Measurements from ENCODE around the gene ZNF439. TPM values are rescaled to one million over a fixed set of nuclear protein-coding genes. Genes with fewer than 3 reads are reported as not detected.
A peak's percentile ranks its signal among the peaks of the same experiment; 100 is the strongest.
"Not testable (repeated sequence)": the region's sequence is repeated elsewhere in the genome, so short reads cannot be mapped to it uniquely, and the experiment has no call there.

Gene ZNF439
- total RNA-seq, 4 donors from 2014 or later, result 0.42 to 0.68 (median 0.46) TPM; not detected in 1

DNA sequence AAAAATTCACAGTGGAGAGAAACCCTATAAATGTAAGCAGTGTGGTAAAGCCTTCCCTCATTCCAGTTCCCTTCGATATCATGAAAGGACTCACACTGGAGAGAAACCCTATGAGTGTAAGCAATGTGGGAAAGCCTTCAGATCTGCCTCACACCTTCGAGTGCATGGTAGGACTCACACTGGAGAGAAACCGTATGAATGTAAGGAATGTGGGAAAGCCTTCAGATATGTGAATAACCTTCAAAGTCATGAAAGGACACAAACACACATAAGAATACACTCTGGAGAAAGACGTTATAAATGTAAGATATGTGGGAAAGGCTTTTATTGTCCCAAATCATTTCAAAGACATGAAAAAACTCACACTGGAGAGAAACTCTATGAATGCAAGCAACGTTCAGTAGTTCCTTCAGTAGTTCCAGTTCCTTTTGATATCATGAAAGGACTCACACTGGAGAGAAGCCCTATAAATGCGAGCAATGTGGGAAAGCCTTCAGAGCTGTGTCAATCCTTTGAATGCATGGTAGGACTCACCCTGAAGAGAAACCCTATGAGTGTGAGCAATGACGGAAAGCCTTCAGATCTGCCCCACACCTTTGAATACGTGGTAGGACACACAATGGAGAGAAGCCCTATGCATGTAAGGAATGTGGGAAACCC lies 16.1 kb upstream of the ZNF439 start:
- no peak overlapping the region for H3K27ac ChIP-seq
- H3K4me3 ChIP-seq, result peak overlapping the region in 1 of 4 donors; percentile 34
- intact Hi-C loops (cut with DNase I; ENCODE audit: low total_unique reads), result no loop called here
- TF ChIP-seq, protein P1, sequence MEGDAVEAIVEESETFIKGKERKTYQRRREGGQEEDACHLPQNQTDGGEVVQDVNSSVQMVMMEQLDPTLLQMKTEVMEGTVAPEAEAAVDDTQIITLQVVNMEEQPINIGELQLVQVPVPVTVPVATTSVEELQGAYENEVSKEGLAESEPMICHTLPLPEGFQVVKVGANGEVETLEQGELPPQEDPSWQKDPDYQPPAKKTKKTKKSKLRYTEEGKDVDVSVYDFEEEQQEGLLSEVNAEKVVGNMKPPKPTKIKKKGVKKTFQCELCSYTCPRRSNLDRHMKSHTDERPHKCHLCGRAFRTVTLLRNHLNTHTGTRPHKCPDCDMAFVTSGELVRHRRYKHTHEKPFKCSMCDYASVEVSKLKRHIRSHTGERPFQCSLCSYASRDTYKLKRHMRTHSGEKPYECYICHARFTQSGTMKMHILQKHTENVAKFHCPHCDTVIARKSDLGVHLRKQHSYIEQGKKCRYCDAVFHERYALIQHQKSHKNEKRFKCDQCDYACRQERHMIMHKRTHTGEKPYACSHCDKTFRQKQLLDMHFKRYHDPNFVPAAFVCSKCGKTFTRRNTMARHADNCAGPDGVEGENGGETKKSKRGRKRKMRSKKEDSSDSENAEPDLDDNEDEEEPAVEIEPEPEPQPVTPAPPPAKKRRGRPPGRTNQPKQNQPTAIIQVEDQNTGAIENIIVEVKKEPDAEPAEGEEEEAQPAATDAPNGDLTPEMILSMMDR (IDR thresholded peaks at IDR 0.05 in 4 of 5, conservative IDR thresholded peaks at IDR 0.05 in 1 of 5), result no peak
- TF ChIP-seq POLR2A (IDR thresholded peaks at IDR 0.05), result no peak
- H3K27me3 ChIP-seq, result no peaks in the 10 kb centered on the region
- in situ Hi-C loops (cut with MboI; ENCODE audit: low sequenced_read_pairs in 4 of 4), result no loop called here
- H3K36me3 ChIP-seq, result peaks cover 19 to 66% of the 10 kb centered on the region in 2 donors
- no peaks in the 10 kb centered on the region for H3K4me1 ChIP-seq
- no peak for DNase-seq
- peaks cover 10 to 29% (median 10%) of the 10 kb centered on the region in 3 donors for H3K9me3 ChIP-seq
- no peak for ATAC-seq

DNA sequence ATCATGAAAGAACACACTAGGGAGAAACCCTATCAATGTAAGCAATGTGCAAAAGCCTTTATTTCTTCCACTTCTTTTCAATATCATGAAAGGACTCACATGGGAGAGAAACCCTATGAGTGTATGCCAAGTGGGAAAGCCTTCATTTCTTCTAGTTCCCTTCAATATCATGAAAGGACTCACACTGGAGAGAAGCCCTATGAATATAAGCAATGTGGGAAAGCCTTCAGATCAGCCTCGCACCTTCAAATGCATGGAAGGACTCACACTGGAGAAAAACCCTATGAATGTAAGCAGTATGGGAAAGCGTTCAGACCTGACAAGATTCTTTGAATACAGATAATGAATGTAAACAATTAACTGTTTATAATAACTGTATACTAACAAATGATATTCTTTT lies 15.0 kb upstream of the ZNF439 start:
- in situ Hi-C loops (cut with MboI; ENCODE audit: low sequenced_read_pairs in 4 of 4), result no loop called here
- Histone ChIP-seq H3K4me3 (no peak overlapping the region), H3K27ac (no peak overlapping the region), H3K9me3 (peaks cover 10 to 29% (median 10%) of the 10 kb centered on the region in 3 donors), H3K27me3 (no peaks in the 10 kb centered on the region), H3K4me1 (no peaks in the 10 kb centered on the region), H3K36me3 (peaks cover 19 to 58% of the 10 kb centered on the region in 2 donors)
- TF ChIP-seq, protein P1 (IDR thresholded peaks at IDR 0.05 in 4 of 5, conservative IDR thresholded peaks at IDR 0.05 in 1 of 5), result no peak
- no peak for TF ChIP-seq POLR2A (IDR thresholded peaks at IDR 0.05)
- DNase-seq (no peak), ATAC-seq (no peak)
- intact Hi-C loops (cut with DNase I; ENCODE audit: low total_unique reads), result no loop called here

- ATAC-seq; in situ Hi-C loops (cut with MboI; ENCODE audit: low sequenced_read_pairs in 4 of 4); H3K27me3 ChIP-seq; H3K27ac ChIP-seq; H3K4me1 ChIP-seq; H3K4me3 ChIP-seq; DNase-seq; intact Hi-C loops (cut with DNase I; ENCODE audit: low total_unique reads): not testable (repeated sequence)
- peaks cover 10 to 29% (median 10%) of the 10 kb centered on the region in 3 donors for H3K9me3 ChIP-seq
- H3K36me3 ChIP-seq, result peaks cover 19 to 38% of the 10 kb centered on the region in 2 donors
Measured at GRCh38 chr19:11835626-11836066, 12.9 kb upstream of the ZNF439 start.

DNA sequence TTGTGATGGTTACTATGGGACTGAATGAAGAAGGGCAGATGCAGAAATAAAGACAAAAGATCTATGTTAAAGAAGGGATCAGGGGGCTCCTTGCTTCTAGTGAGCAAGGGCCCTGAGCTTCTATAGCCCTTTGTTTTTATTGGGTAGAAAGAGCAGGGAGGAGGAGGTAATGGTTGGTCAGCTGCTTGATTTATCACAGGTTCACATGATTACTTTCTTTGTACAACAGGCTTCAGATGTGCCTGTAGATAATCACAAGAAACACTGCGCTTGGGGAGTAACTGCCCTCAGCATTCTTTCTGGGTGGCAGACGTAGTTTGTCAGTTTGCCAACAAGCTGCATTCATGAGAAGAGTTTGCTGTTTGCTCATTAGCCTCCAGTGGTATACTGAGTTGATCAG lies 4.8 kb upstream of the ZNF439 start:
- Histone ChIP-seq H3K36me3 (no peaks in the 10 kb centered on the region), H3K9me3 (no peaks in the 10 kb centered on the region), H3K27ac (no peak overlapping the region), H3K4me3 (no peak overlapping the region), H3K4me1 (no peaks in the 10 kb centered on the region), H3K27me3 (peaks cover 0 to 6% (median 4%) of the 10 kb centered on the region in 3 donors)
- in situ Hi-C loops (cut with MboI; ENCODE audit: low sequenced_read_pairs in 4 of 4) (no loop called here), intact Hi-C loops (cut with DNase I; ENCODE audit: low total_unique reads) (no loop called here)
- ATAC-seq, result no peak
- TF ChIP-seq POLR2A (IDR thresholded peaks at IDR 0.05), result no peak
- TF ChIP-seq, protein P1 (IDR thresholded peaks at IDR 0.05 in 4 of 5, conservative IDR thresholded peaks at IDR 0.05 in 1 of 5), result no peak
- no peak for DNase-seq

DNA sequence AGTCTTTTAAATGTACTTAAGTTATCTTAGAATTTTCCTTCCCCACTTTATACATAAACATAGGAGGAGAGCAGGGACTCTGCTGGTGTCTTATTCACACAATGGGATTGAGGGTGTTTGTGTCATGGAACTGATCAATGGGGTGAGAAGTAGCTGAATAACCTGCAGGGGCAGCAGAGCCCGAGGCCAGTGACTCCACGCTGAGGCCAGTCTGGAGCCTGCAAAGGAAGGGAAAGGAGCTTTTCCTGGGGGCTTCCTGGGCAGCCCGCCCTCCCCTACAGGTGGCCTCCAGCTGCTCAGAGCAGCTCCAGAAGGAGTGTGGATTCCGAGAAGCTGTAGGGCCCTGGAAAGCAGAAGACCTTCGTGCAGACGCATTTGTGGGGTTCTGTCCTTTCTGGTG lies 911 bp upstream of the ZNF439 start:
- H3K4me1 ChIP-seq; H3K4me3 ChIP-seq; H3K27ac ChIP-seq; H3K9me3 ChIP-seq; H3K36me3 ChIP-seq; in situ Hi-C loops (cut with MboI; ENCODE audit: low sequenced_read_pairs in 4 of 4); DNase-seq; ATAC-seq: not testable (repeated sequence)
- H3K27me3 ChIP-seq, result peaks cover 0 to 17% (median 10%) of the 10 kb centered on the region in 3 donors
- intact Hi-C loops (cut with DNase I; ENCODE audit: low total_unique reads), result loop anchor here (2.0 kb wide), 1 partner anchor 49 kb away; the partner anchor contains the start of gene ZNF491
